ENCODE measurements around the gene POLR2J2.
"Not testable (repeated sequence)": the region's sequence is repeated elsewhere in the genome, so short reads cannot be mapped to it uniquely, and the experiment has no call there.

POLR2J2 gene

GRCh38 chr7:102664765-102665164 is 6.7 kb downstream of the POLR2J2 start:
- H3K27ac ChIP-seq (ENCODE audit: low read depth, low read length); H3K4me1 ChIP-seq (ENCODE audit: control insufficient read depth, insufficient read depth, low read length); H3K9me3 ChIP-seq (ENCODE audit: control insufficient read depth, insufficient read depth, low read length); H3K4me3 ChIP-seq (ENCODE audit: low read depth, low read length); H3K9ac ChIP-seq (ENCODE audit: low read depth, low read length); H3K36me3 ChIP-seq (ENCODE audit: control insufficient read depth, insufficient read depth, low read length); H3K27me3 ChIP-seq (ENCODE audit: control insufficient read depth, insufficient read depth, low read length): not testable (repeated sequence)

- not testable (repeated sequence) for H3K9me3 ChIP-seq (ENCODE audit: control insufficient read depth, insufficient read depth, low read length); H3K4me3 ChIP-seq (ENCODE audit: low read depth, low read length); H3K4me1 ChIP-seq (ENCODE audit: control insufficient read depth, insufficient read depth, low read length); H3K36me3 ChIP-seq (ENCODE audit: control insufficient read depth, insufficient read depth, low read length); H3K27ac ChIP-seq (ENCODE audit: low read depth, low read length); H3K27me3 ChIP-seq (ENCODE audit: control insufficient read depth, insufficient read depth, low read length); H3K9ac ChIP-seq (ENCODE audit: low read depth, low read length)
These were observed 21.5 kb downstream of the POLR2J2 start, which contains the start of gene SPDYE2B for GRCh38 chr7:102649924-102650323. Gene SPDYE2B (plus strand): TSS chr7:102650319. CDS start chr7:102652349, 2,030 bp downstream.

GRCh38 chr7:102647813-102648212 is 23.6 kb downstream of the POLR2J2 start:
- not testable (repeated sequence) for H3K36me3 ChIP-seq (ENCODE audit: control insufficient read depth, insufficient read depth, low read length); H3K9me3 ChIP-seq (ENCODE audit: control insufficient read depth, insufficient read depth, low read length); H3K27ac ChIP-seq (ENCODE audit: low read depth, low read length); H3K4me3 ChIP-seq (ENCODE audit: low read depth, low read length); H3K4me1 ChIP-seq (ENCODE audit: control insufficient read depth, insufficient read depth, low read length); H3K27me3 ChIP-seq (ENCODE audit: control insufficient read depth, insufficient read depth, low read length); H3K9ac ChIP-seq (ENCODE audit: low read depth, low read length)

- H3K4me3 ChIP-seq (ENCODE audit: low read depth, low read length); H3K27me3 ChIP-seq (ENCODE audit: control insufficient read depth, insufficient read depth, low read length); H3K9me3 ChIP-seq (ENCODE audit: control insufficient read depth, insufficient read depth, low read length); H3K27ac ChIP-seq (ENCODE audit: low read depth, low read length); H3K36me3 ChIP-seq (ENCODE audit: control insufficient read depth, insufficient read depth, low read length); H3K4me1 ChIP-seq (ENCODE audit: control insufficient read depth, insufficient read depth, low read length); H3K9ac ChIP-seq (ENCODE audit: low read depth, low read length): not testable (repeated sequence)
These were observed 28.1 kb downstream of the POLR2J2 start for GRCh38 chr7:102643404-102643803.

- H3K27me3 ChIP-seq (ENCODE audit: control insufficient read depth, insufficient read depth, low read length); H3K4me1 ChIP-seq (ENCODE audit: control insufficient read depth, insufficient read depth, low read length); H3K4me3 ChIP-seq (ENCODE audit: low read depth, low read length); H3K9ac ChIP-seq (ENCODE audit: low read depth, low read length); H3K36me3 ChIP-seq (ENCODE audit: control insufficient read depth, insufficient read depth, low read length); H3K27ac ChIP-seq (ENCODE audit: low read depth, low read length); H3K9me3 ChIP-seq (ENCODE audit: control insufficient read depth, insufficient read depth, low read length): not testable (repeated sequence)
These were observed 28.8 kb downstream of the POLR2J2 start, which contains the start of gene UPK3BL1 for GRCh38 chr7:102642691-102643090. Gene UPK3BL1 (minus strand): TSS chr7:102642791. CDS start chr7:102642741, 50 bp downstream.

- H3K9me3 ChIP-seq (ENCODE audit: control insufficient read depth, insufficient read depth, low read length); H3K27ac ChIP-seq (ENCODE audit: low read depth, low read length); H3K4me1 ChIP-seq (ENCODE audit: control insufficient read depth, insufficient read depth, low read length); H3K4me3 ChIP-seq (ENCODE audit: low read depth, low read length); H3K36me3 ChIP-seq (ENCODE audit: control insufficient read depth, insufficient read depth, low read length); H3K27me3 ChIP-seq (ENCODE audit: control insufficient read depth, insufficient read depth, low read length); H3K9ac ChIP-seq (ENCODE audit: low read depth, low read length): not testable (repeated sequence)
These were observed 32.6 kb downstream of the POLR2J2 start for GRCh38 chr7:102638848-102639247.

- H3K4me1 ChIP-seq (ENCODE audit: control insufficient read depth, insufficient read depth, low read length); H3K27me3 ChIP-seq (ENCODE audit: control insufficient read depth, insufficient read depth, low read length); H3K9me3 ChIP-seq (ENCODE audit: control insufficient read depth, insufficient read depth, low read length); H3K4me3 ChIP-seq (ENCODE audit: low read depth, low read length); H3K9ac ChIP-seq (ENCODE audit: low read depth, low read length); H3K27ac ChIP-seq (ENCODE audit: low read depth, low read length); H3K36me3 ChIP-seq (ENCODE audit: control insufficient read depth, insufficient read depth, low read length): not testable (repeated sequence)
These were observed 34.5 kb downstream of the POLR2J2 start for GRCh38 chr7:102636956-102637355.

- H3K9ac ChIP-seq (ENCODE audit: low read depth, low read length); H3K9me3 ChIP-seq (ENCODE audit: control insufficient read depth, insufficient read depth, low read length); H3K4me1 ChIP-seq (ENCODE audit: control insufficient read depth, insufficient read depth, low read length); H3K27ac ChIP-seq (ENCODE audit: low read depth, low read length); H3K36me3 ChIP-seq (ENCODE audit: control insufficient read depth, insufficient read depth, low read length); H3K4me3 ChIP-seq (ENCODE audit: low read depth, low read length); H3K27me3 ChIP-seq (ENCODE audit: control insufficient read depth, insufficient read depth, low read length): not testable (repeated sequence)
These were observed 36.1 kb downstream of the POLR2J2 start for GRCh38 chr7:102635354-102635753.

- not testable (repeated sequence) for H3K27ac ChIP-seq (ENCODE audit: low read depth, low read length); H3K9ac ChIP-seq (ENCODE audit: low read depth, low read length); H3K9me3 ChIP-seq (ENCODE audit: control insufficient read depth, insufficient read depth, low read length); H3K27me3 ChIP-seq (ENCODE audit: control insufficient read depth, insufficient read depth, low read length); H3K4me1 ChIP-seq (ENCODE audit: control insufficient read depth, insufficient read depth, low read length); H3K36me3 ChIP-seq (ENCODE audit: control insufficient read depth, insufficient read depth, low read length); H3K4me3 ChIP-seq (ENCODE audit: low read depth, low read length)
These were observed 37.2 kb downstream of the POLR2J2 start for GRCh38 chr7:102634299-102634698.

GRCh38 chr7:102630622-102631021 is 40.8 kb downstream of the POLR2J2 start:
- not testable (repeated sequence) for H3K27ac ChIP-seq (ENCODE audit: low read depth, low read length); H3K9ac ChIP-seq (ENCODE audit: low read depth, low read length); H3K27me3 ChIP-seq (ENCODE audit: control insufficient read depth, insufficient read depth, low read length); H3K9me3 ChIP-seq (ENCODE audit: control insufficient read depth, insufficient read depth, low read length); H3K4me1 ChIP-seq (ENCODE audit: control insufficient read depth, insufficient read depth, low read length); H3K4me3 ChIP-seq (ENCODE audit: low read depth, low read length); H3K36me3 ChIP-seq (ENCODE audit: control insufficient read depth, insufficient read depth, low read length)

GRCh38 chr7:102627271-102627904 is 44.1 kb downstream of the POLR2J2 start:
- not testable (repeated sequence) for H3K4me3 ChIP-seq (ENCODE audit: low read depth, low read length); H3K4me1 ChIP-seq (ENCODE audit: control insufficient read depth, insufficient read depth, low read length); H3K27me3 ChIP-seq (ENCODE audit: control insufficient read depth, insufficient read depth, low read length); H3K27ac ChIP-seq (ENCODE audit: low read depth, low read length); H3K36me3 ChIP-seq (ENCODE audit: control insufficient read depth, insufficient read depth, low read length); H3K9ac ChIP-seq (ENCODE audit: low read depth, low read length); H3K9me3 ChIP-seq (ENCODE audit: control insufficient read depth, insufficient read depth, low read length)

- not testable (repeated sequence) for H3K4me3 ChIP-seq (ENCODE audit: low read depth, low read length); H3K36me3 ChIP-seq (ENCODE audit: control insufficient read depth, insufficient read depth, low read length); H3K9ac ChIP-seq (ENCODE audit: low read depth, low read length); H3K27me3 ChIP-seq (ENCODE audit: control insufficient read depth, insufficient read depth, low read length); H3K9me3 ChIP-seq (ENCODE audit: control insufficient read depth, insufficient read depth, low read length); H3K4me1 ChIP-seq (ENCODE audit: control insufficient read depth, insufficient read depth, low read length); H3K27ac ChIP-seq (ENCODE audit: low read depth, low read length)
These were observed 53.3 kb downstream of the POLR2J2 start for GRCh38 chr7:102618122-102618521.
